COLO668 (cell line): ENCODE results near the gene KLHL20.
A peak's percentile ranks its signal among the peaks of the same experiment; 100 is the strongest.
"Not testable (repeated sequence)": the region's sequence is repeated elsewhere in the genome, so short reads cannot be mapped to it uniquely, and the experiment has no call there.

Source experiments
- DNase-seq: peaks from one replicate; lab custom pipeline; 2025; ENCODE audit not compliant: unreplicated experiment; lab: John Stamatoyannopoulos, UW

KLHL20 gene

GRCh38 chr1:173714759-173715537 lies at the start of gene KLHL20:
KLHL20 (plus strand) TSS chr1:173714981; CDS start chr1:173716044, 1,063 bp downstream.
- DNase-seq, result peak; percentile 87

DNA sequence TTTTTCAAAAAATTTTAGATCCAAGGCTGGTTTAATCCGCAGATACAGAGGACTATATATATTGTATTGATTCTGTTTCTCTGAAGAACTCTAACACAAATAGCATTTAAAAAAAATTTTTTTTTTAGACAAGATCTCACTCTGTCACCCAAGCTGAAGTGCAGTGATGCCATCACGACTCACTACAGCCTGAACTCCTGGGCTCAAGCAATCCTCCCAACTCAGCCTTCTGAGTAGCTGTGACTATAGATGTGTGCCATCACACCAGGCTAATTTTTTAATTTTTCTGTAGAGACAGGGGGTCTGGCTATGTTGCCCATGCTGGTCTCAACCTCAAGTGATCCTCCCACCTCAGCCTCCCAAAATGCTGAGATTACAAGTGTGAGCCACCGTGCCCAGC lies 48.1 kb upstream of the KLHL20 start:
- no peak for DNase-seq

DNA sequence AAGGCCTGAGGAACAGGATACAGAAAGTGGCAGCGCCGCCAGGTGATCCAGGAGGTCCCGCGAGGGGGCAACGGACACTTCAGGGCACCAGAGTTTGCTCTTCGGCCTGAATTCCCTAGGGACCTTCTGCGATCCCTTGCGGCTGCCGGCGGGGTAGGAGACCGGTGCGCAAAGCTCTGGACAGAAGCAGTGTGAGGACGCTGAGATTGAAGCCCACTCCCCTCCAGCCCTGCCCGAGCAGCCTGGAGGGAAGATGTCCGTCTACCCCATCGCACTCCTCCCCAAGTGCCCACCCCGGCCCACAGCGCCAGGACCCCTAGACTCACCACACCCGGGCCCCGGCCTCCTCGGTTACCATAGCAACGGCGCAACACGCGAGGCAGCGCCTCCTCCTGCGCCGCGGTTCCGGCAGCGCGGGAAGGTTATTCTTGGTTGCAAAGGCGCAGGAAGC lies 45.3 kb upstream of the KLHL20 start, which contains the start of gene ANKRD45:
Gene ANKRD45 (minus strand): TSS at position 361 of the 451 bp plus-strand sequence. CDS start 10,433 bp downstream, outside the sequence.
- peak; percentile 43 for DNase-seq

DNA sequence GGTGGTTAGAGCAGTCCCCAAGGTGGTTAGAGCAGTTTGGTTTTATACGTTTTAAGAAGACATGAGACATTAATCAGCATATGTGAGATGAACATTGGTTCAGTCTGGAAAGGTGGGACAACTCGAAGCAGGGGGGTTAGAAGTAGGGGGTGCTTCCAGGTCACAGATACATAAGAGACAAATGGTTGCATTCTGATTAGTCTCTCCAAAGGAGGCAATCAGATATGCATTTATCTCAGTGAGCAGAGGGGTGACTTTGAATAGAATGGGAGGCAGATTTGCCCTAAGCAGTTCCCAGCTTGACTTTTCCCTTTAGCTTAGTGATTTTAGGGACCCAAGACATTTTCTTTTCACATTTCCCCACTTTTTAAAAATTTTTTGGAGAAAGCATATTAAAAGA lies 40.3 kb upstream of the KLHL20 start:
- DNase-seq, result not testable (repeated sequence)

DNA sequence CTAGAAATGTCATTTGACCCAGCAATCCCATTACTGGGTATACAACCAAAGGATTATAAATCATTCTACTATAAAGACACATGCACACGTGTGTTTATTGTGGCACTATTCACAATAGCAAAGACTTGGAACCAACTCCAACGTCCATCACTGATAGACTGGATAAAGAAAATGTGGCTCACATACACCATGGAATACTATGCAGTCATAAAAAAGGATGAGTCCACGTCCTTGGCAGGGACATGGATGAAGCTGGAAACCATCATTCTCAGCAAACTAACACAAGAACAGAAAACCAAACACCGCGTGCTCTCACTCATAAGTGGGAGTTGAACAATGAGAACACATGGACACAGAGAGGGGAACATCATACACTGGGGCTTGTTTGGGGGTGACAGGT lies 34.6 kb upstream of the KLHL20 start:
- not testable (repeated sequence) for DNase-seq

- DNase-seq, result no peak
Measured at GRCh38 chr1:173682184-173682583, 32.6 kb upstream of the KLHL20 start.

GRCh38 chr1:173683838-173684237 lies 30.9 kb upstream of the KLHL20 start:
- DNase-seq, result not testable (repeated sequence)

DNA sequence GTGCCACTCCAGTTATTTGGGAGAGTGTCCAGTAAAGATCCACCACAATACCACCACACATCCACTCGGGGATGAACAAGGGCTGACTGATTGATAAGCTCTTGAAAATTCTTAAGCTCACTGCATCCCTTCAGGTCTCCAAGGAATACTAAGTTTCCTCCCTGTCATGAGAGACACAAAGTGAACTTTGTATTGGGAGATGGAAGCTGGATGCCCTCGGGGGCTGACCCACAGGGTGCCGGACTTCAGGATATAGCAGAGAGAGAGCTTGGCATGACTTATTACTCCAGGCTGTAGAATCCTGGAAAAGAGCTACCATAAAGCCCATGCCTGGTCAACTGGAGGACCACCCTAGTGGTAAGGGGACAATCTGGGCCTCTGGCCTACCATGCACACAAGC lies 29.7 kb upstream of the KLHL20 start:
- DNase-seq, result not testable (repeated sequence)

GRCh38 chr1:173688300-173688699 lies 26.5 kb upstream of the KLHL20 start:
- DNase-seq, result no peak

- DNase-seq, result no peak
Measured at GRCh38 chr1:173693238-173693637, 21.5 kb upstream of the KLHL20 start.

- not testable (repeated sequence) for DNase-seq
Measured at GRCh38 chr1:173701299-173701698, 13.5 kb upstream of the KLHL20 start.

GRCh38 chr1:173702736-173703135 lies 12.0 kb upstream of the KLHL20 start:
- DNase-seq, result no peak

DNA sequence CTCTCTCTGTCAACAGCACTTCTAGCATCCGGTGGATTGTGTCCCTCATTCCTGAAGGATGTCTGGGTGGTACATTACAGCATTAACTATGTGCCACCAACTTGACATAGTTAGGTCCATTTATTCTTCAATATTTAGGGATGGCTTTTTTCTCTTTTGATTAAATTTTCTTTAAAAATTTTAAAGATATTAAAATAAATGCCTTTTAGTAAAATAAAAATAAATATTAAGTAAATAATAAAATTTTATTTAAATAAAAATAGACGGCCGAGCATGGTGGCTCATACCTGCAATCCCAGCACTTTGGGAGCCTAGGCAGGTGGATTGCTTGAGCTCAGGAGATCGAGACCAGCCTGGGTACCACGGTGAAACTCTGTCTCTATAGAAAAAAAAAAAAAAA lies 9.7 kb upstream of the KLHL20 start:
- no peak for DNase-seq

DNA sequence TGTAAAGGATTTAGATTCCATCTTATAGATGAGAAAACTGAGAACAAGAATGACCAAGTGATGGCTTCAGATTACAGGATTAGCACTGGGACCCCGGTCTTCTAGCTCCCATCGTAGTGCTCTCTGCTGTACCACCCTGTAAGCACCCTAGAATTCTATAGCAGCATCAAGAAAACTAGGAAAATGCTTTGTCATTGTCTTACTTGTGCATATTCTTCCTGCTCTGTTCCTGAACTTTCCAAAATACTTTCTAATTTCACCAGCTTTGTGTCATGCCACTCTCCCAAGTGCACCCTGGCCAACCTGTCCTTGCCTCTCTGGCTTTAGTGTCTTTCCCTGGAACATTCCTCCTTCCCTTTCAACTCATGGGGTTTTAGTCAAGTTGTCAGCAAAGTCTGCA lies 6.0 kb upstream of the KLHL20 start:
- DNase-seq, result no peak

GRCh38 chr1:173714441-173714758 lies 381 bp upstream of the KLHL20 start:
- no peak for DNase-seq

DNA sequence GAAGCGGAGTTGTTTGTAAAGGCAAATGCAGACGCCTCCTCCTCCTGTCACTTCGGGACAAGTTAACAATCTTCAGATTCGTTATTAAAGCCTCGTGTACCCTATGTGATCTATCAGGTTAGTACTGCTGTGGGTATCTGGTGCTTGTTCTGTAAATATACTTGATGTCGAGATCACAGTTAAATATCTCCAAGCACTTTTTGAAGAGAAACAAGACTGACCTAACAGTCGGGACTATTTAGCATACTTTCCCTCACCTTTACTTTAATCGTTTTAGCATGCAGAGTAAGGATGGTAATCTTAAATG lies 710 bp downstream of the KLHL20 start:
- DNase-seq, result no peak

DNA sequence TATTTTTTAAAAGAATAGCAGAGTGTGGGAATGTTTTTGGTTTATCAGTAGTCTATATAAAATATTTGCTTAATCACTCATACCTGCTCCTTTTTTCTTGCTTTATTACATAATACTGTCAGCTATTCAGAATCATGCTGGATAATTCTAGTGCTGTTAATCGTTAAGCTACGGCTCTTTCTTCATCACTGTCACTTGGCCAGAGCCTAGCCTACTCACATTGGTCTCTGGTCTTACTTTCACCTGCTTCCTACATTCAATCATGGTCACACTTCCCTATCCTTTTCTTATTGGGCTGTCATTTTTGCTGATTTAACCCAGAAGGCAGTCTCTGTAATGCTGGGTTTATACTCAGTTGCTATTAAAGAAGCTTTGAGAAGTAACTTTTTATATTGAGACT lies 2.5 kb downstream of the KLHL20 start:
- DNase-seq, result no peak

GRCh38 chr1:173731331-173731730 lies 16.6 kb downstream of the KLHL20 start:
- not testable (repeated sequence) for DNase-seq

DNA sequence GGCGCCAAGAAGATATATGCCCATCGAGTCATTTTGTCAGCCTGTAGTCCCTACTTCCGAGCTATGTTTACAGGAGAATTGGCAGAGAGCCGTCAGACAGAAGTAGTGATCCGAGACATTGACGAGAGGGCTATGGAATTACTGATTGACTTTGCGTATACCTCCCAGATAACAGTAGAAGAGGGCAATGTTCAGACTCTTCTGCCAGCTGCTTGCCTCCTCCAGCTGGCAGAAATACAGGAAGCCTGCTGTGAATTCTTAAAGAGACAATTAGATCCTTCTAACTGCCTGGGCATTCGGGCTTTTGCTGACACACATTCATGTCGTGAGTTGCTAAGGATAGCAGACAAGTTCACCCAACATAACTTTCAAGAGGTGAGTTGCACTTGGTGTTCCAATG lies 19.1 kb downstream of the KLHL20 start:
- no peak for DNase-seq

GRCh38 chr1:173736104-173736503 lies 21.3 kb downstream of the KLHL20 start:
- not testable (repeated sequence) for DNase-seq

DNA sequence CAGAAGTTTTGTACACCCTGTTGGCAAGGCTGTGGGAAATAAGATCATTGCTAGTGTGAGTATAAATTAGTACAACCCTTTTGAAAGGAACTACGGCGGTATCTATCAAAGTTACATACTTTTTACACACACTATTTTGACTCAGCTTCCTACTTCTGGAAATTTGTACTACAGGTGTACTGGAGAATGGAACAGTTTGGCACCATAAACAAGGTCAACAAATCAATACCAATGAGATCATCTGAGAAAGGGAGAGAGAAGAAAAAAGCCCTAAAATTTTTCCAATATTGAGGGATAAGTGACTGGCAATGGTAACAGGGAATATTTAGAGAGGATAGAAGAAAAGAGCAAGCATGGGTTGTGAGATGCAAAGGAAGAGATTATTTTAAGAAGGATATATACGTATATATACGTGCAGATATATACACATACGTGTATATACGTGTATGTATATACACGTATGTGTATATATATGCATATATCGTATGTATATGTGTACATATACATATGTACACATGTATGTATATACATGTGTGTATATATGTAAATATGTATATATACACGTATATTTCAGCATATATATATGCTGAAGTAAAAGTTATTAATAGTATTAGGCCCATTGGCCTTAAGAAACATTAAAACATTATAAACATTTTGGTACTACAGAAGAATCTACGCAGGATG lies 27.6 kb downstream of the KLHL20 start:
- DNase-seq, result no peak

DNA sequence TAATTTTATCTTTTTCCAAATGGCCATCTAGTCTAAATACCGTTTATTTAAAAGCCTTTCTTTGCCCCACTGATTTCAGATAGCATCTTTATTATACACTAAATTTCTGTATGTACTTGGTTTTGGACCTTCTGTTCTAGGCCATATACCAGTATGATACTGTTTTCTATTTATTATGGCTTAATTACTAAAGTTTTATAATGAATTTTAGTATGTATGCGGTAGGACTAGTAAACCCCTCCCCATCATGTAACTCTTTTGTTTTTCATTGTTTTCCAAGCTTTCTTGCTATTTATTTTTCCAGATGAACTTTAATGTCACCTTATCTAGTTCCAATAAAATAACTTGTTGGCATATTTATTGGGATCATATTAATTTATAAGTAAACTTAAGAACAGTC lies 29.9 kb downstream of the KLHL20 start:
- DNase-seq, result no peak

DNA sequence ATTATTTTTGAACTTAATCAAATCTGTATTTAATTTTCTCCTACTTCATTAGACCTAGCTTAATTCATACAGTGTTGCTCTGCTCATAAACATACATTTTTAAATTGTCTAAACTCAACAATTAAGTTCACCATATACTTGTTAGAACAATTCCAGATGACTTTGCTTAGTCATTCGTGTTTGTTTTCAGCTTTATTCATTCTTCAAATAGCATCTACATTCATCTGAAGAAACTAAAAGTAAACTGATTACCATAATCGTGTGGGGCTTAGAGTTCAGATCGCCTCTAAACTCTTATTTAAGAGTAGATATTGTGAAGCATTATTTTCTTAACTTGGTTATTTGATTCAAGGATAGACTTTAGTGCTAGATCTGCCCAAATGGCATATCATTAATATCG lies 34.4 kb downstream of the KLHL20 start:
- DNase-seq, result no peak
